T-helper 1 cell (primary cell): Measurements from ENCODE around the gene TSC22D2.

ENCODE experiments used
- DNase-seq, 5 donors: peaks; one replicate each; pipeline ENCODE4 v3.0.0-alpha.2; 2012 to 2020

Gene TSC22D2

GRCh38 chr3:150385296-150386242 is 22.5 kb upstream of the TSC22D2 start:
- no peak for DNase-seq

DNA sequence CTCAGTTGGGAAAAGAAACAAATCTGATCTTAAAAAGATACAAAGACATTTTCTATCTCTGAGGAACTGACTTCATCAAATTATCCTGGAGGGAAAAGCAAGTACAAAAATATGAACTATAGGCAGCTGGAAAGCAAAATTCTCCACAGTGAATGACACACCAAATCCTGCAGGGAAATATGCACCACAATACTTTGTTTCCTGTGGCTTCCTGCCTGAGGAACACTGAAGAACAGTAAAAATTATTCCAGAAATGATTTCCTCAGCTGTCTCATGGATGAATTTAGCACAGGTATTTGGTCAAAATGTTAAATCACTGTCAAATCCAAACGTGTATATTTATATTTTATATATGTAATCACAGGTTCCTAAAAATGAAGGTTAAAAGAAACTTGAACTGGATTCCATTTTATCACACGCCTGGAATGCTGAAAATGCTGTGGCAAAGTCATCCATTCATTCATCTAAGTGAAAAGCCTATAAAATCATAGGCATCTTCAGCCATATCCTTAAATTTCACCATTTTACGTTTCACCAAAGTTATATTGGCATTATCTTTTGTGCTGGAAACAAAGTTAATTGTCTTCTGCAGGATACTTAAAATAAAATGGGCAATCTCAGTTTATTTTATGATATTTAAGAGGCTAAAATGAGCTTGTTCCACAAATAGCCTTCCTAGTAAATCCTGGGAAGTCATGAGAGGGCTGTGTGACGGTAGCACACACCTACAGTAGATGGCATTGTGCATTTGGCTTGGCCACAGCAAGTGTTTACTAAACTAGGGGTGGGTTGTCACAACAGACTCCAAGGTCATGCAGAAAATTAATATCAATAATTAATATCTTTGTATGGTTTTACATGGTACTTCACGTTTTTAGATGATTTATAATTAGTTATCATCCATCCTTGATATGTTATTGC is 19.3 kb upstream of the TSC22D2 start:
- no peak for DNase-seq

GRCh38 chr3:150390087-150390486 is 18.0 kb upstream of the TSC22D2 start:
- no peak for DNase-seq

- no peak for DNase-seq
These were observed 16.9 kb upstream of the TSC22D2 start for GRCh38 chr3:150391161-150391560.

DNA sequence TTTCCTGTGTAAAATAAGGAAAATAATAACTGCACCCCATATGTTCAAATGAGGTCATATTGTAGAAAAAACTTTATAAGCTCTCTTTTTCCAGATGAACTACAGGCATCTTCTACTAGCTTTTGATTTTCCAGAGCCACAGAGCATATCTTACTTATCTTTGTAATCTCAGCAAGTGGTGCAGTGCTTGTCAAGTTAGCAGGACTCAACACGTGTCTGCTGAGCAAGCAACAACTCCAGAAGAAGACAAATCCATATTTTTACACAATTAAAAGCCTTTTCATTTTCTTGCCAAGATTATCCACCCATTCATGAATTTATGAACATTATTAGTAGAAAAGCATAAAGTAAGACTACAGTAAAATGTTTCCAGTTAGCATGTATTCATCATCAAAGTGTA is 14.4 kb upstream of the TSC22D2 start:
- no peak for DNase-seq

DNA sequence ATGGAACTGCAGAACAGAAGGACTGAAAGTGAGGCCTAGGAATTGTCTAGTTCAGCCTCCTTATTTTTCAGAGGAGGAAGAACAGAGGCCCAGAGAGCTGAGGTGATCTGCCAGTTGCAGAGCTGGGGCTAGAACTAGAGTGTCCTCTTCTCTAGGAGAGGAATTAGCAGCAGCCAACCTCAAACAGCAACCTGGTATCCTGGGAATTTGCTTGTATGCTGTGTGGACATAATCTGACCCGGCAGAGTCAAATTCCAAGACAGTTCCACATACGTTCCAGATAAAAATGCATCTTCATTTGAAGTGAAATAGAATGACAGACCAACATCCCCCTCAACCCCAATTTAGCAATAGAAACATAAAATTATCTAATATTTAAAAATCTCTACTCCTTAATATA is 13.5 kb upstream of the TSC22D2 start:
- no peak for DNase-seq

- DNase-seq, result no peak
These were observed 11.6 kb upstream of the TSC22D2 start for GRCh38 chr3:150396491-150396890.

DNA sequence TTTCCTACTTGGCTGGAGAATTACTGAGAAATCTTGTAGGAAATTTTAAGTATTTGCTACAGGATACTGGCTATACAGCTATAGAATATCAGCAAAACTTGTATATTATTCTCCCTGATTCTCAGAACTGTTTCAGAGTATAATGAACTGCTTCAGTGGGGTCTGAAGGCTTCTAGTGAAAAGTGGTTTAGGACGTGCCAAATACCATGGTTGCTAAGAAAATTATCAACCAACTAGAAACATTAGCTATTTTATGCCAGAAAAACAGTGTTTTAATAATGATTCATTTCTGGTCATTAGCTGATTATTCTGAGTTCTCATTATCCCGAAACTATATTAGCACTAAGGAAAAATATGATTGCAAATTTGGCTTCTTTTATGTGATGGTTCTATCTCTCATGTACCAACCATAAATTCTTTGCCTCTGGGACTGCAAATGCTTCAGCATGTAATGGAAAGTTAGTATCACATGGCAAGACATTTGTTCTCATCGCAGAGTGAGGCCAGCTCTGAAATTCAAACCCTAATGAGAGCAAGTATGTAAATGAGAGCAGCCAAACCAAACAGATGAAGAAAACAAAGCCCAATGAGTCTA is 11.0 kb upstream of the TSC22D2 start:
- DNase-seq, result no peak

DNA sequence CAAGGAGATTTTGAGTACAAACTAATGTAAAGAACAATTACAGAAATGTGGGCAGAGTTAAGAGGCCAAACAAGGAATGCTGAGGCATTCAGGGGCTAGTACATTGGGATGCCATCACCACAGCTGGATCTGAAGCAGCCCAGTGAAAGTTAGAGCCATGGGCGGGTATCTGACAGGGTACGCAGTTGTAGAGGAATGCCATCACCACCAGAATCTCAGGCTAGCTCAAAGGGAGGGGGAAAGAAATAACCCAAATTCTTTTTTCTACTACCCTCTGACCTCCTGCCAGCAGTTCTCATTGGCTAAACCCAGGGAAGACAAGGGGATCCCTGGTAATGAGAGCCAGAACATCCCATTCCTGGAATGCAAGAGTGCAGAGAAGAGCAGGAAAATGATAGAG is 9.0 kb upstream of the TSC22D2 start:
- DNase-seq, result no peak

- DNase-seq, result no peak
These were observed 6.8 kb upstream of the TSC22D2 start for GRCh38 chr3:150401285-150401684.

DNA sequence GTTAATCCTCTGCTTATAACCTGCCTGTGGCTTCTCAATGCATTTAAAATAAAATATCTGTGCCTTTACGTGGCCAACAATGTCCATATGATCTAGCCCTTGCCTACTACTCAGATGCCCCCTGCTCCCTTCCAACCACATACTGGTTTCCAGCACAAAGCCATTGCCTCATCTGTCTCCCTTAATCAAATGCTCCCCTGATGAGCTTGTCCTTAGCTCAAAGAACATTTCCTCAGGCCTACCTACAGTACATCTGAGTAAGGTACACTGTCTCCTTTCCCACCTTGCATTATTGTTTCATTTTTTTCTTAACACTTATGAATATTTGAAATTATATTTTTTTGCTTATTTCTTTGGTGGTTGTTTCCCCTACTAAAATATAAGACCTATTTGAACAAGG is 5.9 kb upstream of the TSC22D2 start:
- no peak for DNase-seq

GRCh38 chr3:150404023-150404422 is 4.1 kb upstream of the TSC22D2 start:
- DNase-seq, result no peak

GRCh38 chr3:150407051-150407807 is 869 bp upstream of the TSC22D2 start:
- no peak for DNase-seq

DNA sequence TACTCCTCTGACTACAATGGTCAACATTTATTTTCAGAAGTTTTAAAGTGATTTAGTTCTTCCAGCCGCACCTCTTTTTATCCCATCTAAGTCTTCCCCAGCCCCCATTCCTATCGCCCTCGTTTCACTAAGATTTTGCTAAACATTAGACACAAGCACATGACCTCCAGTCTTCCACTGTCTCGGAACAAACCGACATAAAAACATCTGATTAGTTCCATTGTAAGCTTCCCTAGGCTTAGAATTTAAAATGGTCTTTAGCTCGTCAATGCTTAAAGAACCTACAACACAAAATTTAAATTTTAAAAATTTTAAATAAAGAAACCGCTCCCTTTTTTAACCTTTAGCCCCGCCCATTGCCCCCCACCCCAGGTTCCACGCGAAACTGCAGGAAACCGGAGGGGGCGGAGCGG is 284 bp upstream of the TSC22D2 start:
- peak in 1 of 5 donors; percentile 14 for DNase-seq

GRCh38 chr3:150409125-150409511 is 1.0 kb downstream of the TSC22D2 start:
- no peak for DNase-seq

DNA sequence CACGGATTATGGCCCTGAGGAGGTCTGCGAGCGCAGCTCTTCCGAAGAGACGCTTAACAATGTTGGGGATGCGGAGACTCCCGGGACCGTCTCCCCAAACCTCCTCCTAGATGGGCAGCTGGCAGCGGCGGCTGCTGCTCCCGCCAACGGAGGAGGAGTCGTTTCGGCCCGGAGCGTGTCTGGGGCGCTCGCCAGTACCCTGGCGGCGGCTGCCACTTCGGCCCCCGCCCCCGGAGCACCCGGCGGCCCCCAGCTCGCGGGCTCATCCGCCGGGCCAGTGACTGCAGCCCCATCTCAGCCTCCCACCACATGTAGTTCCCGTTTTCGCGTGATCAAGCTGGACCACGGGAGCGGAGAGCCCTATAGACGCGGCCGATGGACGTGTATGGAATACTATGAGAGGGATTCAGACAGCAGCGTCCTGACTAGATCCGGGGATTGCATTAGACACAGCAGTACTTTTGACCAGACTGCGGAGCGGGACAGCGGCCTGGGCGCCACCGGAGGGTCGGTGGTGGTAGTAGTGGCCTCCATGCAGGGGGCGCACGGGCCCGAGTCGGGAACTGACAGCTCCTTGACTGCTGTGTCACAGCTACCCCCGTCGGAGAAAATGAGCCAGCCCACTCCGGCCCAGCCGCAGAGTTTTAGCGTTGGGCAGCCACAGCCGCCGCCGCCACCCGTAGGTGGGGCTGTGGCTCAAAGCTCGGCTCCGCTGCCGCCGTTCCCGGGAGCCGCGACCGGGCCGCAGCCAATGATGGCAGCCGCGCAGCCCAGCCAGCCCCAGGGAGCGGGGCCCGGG is 1.6 kb downstream of the TSC22D2 start:
- DNase-seq, result peak; percentile 29 to 69 (median 52)

DNA sequence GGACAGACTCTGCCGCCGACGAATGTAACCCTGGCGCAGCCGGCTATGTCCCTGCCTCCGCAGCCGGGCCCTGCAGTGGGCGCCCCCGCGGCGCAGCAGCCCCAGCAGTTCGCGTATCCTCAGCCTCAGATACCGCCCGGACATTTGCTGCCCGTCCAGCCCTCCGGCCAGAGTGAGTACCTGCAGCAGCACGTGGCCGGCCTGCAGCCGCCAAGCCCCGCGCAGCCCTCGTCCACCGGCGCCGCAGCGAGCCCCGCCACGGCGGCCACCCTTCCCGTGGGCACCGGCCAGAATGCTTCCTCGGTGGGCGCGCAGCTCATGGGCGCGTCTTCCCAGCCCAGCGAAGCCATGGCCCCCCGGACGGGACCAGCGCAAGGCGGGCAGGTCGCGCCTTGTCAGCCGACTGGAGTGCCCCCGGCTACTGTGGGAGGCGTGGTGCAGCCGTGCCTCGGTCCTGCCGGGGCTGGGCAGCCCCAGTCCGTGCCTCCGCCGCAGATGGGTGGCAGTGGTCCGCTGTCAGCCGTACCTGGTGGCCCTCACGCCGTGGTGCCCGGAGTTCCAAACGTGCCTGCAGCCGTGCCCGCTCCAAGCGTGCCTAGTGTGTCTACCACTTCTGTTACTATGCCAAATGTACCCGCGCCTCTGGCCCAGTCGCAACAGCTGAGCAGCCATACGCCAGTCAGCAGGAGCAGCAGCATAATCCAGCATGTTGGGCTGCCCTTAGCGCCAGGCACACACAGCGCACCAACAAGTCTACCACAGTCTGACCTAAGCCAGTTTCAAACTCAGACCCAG is 2.4 kb downstream of the TSC22D2 start:
- DNase-seq, result peak; percentile 7 to 37 (median 17)

GRCh38 chr3:150411106-150411460 is 3.0 kb downstream of the TSC22D2 start:
- no peak for DNase-seq

GRCh38 chr3:150411546-150411945 is 3.4 kb downstream of the TSC22D2 start:
- DNase-seq, result no peak

GRCh38 chr3:150411976-150412375 is 3.9 kb downstream of the TSC22D2 start:
- DNase-seq, result no peak
